B cell (primary cell): Measurements from ENCODE around the gene CACNA1A. TPM values are rescaled to one million over a fixed set of nuclear protein-coding genes. Genes with fewer than 3 reads are reported as not detected.

ENCODE experiments used
- ATAC-seq: fragments of 200-7000 bp; cut with Tn5 transposase; one replicate; pipeline ENCODE4 v1.10.0; 2021; ENCODE audit warnings: low read depth, mild to moderate bottlenecking, moderate number of reproducible peaks, moderate library complexity
- CTCF ChIA-PET: fragments of 350-600 bp; sonication (Branson Sonifier 250); formaldehyde crosslinking; loops from one replicate; lab custom pipeline; 2021; ENCODE audit warnings: antibody characterized with exemption, inconsistent platforms; lab: Charles Lee
- POLR2A ChIA-PET: fragments of 350-600 bp; sonication (Branson Sonifier 250); formaldehyde crosslinking; loops from one replicate; lab custom pipeline; 2021; ENCODE audit warnings: antibody characterized with exemption; lab: Charles Lee
- DNase-seq: peaks from one replicate; pipeline ENCODE4 v3.0.0; 2013
- H2AFZ ChIP-seq: 2 replicates; pipeline ENCODE4 v1.6.1; 2012; ENCODE audit warnings: mild to moderate bottlenecking, low read depth, low read length; ENCODE audit not compliant: insufficient read depth, poor library complexity, severe bottlenecking
- H3K27ac ChIP-seq, 2 donors: 1 replicate in 1 of 2; 2 replicates in 1 of 2; pipeline ENCODE4 v1.5.1; 2012 to 2013; ENCODE audit warnings: low read length in 2 of 2, mild to moderate bottlenecking in 2 of 2, moderate library complexity in 1 of 2
- H3K27me3 ChIP-seq, 4 experiments: fragments of 200-600 bp in 1 of 4; sonication (generic) in 1 of 4; replicated peaks in 1 of 4; 1 replicate in 2 of 4; 2 replicates in 2 of 4; pipeline versions ENCODE4 v1.6.1 to v1.7.0; 2013 to 2016; ENCODE audit warnings: low read length in 3 of 4, mild to moderate bottlenecking in 2 of 4, mixed read lengths in 1 of 4, moderate library complexity in 1 of 4; ENCODE audit not compliant: insufficient read depth in 4 of 4, control insufficient read depth in 3 of 4; ENCODE audit errors: control extremely low read depth in 1 of 4
- H3K36me3 ChIP-seq, 2 experiments: replicated peaks in 1 of 2; 1 replicate in 1 of 2; 2 replicates in 1 of 2; pipeline versions ENCODE4 v1.6.1 to v1.7.1; 2013; ENCODE audit warnings: low read length in 1 of 2; ENCODE audit not compliant: insufficient read depth in 2 of 2, control insufficient read depth in 1 of 2; ENCODE audit errors: control extremely low read depth in 1 of 2, extremely low read depth in 1 of 2
- H3K4me1 ChIP-seq, 2 donors: fragments of 200-600 bp in 1 of 2; sonication (generic) in 1 of 2; 1 replicate in 1 of 2; 2 replicates in 1 of 2; pipeline versions ENCODE4 v1.5.1 to v1.6.1; 2013 to 2017; ENCODE audit warnings: low read length in 2 of 2; ENCODE audit not compliant: control insufficient read depth in 2 of 2, insufficient read depth in 2 of 2
- H3K4me2 ChIP-seq: replicated peaks from 2 replicates; pipeline ENCODE3; 2012; ENCODE audit warnings: mild to moderate bottlenecking, low read depth, low read length; ENCODE audit not compliant: poor library complexity, severe bottlenecking
- H3K4me3 ChIP-seq, 5 experiments: fragments of 200-600 bp in 1 of 5; sonication (generic) in 1 of 5; 1 replicate in 3 of 5; 2 replicates in 2 of 5; pipeline versions ENCODE4 v1.5.1 to v1.7.0; 2011 to 2016; ENCODE audit warnings: low read length in 4 of 5, mild to moderate bottlenecking in 4 of 5, low read depth in 2 of 5, control low read depth in 1 of 5, moderate library complexity in 1 of 5; ENCODE audit not compliant: insufficient read depth in 1 of 5; ENCODE audit errors: control extremely low read depth in 1 of 5, extremely low read depth in 1 of 5
- H3K79me2 ChIP-seq: fragments of 200-600 bp; sonication (generic); one replicate; pipeline ENCODE4 v1.6.0; 2016; ENCODE audit warnings: low read length; ENCODE audit not compliant: control insufficient read depth, insufficient read depth
- H3K9ac ChIP-seq: fragments of 200-600 bp; sonication (generic); 2 replicates; pipeline ENCODE4 v1.6.1; 2017; ENCODE audit warnings: mild to moderate bottlenecking, low read length, moderate library complexity
- H3K9me3 ChIP-seq, 3 donors: one replicate each; pipeline versions ENCODE4 v1.6.1 to v1.7.1; 2013; ENCODE audit warnings: low read length in 2 of 3; ENCODE audit not compliant: control insufficient read depth in 2 of 3, insufficient read depth in 1 of 3; ENCODE audit errors: control extremely low read depth in 1 of 3
- H4K20me1 ChIP-seq: 2 replicates; pipeline ENCODE4 v1.6.0; 2012; ENCODE audit warnings: mild to moderate bottlenecking, low read length; ENCODE audit not compliant: insufficient read depth, control insufficient read depth, poor library complexity, severe bottlenecking
- H3K27ac Mint-ChIP-seq: one replicate; pipeline ENCODE4 v1.8.0; 2021; ENCODE audit warnings: mixed read lengths
- H3K27me3 Mint-ChIP-seq: one replicate; pipeline ENCODE4 v1.8.0; 2021; ENCODE audit warnings: mixed read lengths
- H3K4me1 Mint-ChIP-seq: one replicate; pipeline ENCODE4 v1.8.0; 2021; ENCODE audit warnings: mixed read lengths
- H3K4me3 Mint-ChIP-seq: one replicate; pipeline ENCODE4 v1.8.0; 2021; ENCODE audit warnings: mixed read lengths
- H3K9me3 Mint-ChIP-seq: one replicate; pipeline ENCODE4 v1.8.0; 2022; ENCODE audit warnings: mixed read lengths; ENCODE audit not compliant: insufficient read depth
- EZH2 ChIP-seq: IDR thresholded peaks from 2 replicates; pipeline ENCODE4 v1.6.1; 2012; ENCODE audit warnings: borderline replicate concordance, low read depth, mild to moderate bottlenecking, moderate library complexity, low read length; ENCODE audit not compliant: insufficient read depth, poor library complexity, severe bottlenecking
- WGBS: methylation state at CpG from one replicate; pipeline ENCODE4 v1.1.5; 2013; ENCODE audit warnings: missing lambda C conversion rate; ENCODE audit not compliant: insufficient coverage; 5-methylcytosine and 5-hydroxymethylcytosine counted together
- intact Hi-C: fragments of 100-400 bp; cut with micrococcal nuclease; formaldehyde crosslinking; loops from one replicate; pipeline ENCODE4 v1.10.0; 2022
- polyA plus RNA-seq: library from polyadenylated mRNA; depleted of rRNA; stranded (reverse); fragments of >200 nt; gene quantifications from 2 replicates; pipeline ENCODE4 v1.2.3, GENCODE V29; 2012
- total RNA-seq, 2 donors: library from RNA; stranded (reverse); fragments of 120-200 nt in 1 of 2; gene quantifications; 1 replicate in 1 of 2; 2 replicates in 1 of 2; pipeline versions ENCODE4 v1.2.3 to v1.2.4, GENCODE V29; 2013 to 2022
- TF ChIP-seq, protein P1 (sequence below): fragments of 200-600 bp; IDR thresholded peaks from one replicate; pipeline ENCODE4 v1.8.0; 2022; ENCODE audit warnings: antibody characterized with exemption, mild to moderate bottlenecking

The CACNA1A gene
- total and polyA plus RNA-seq, 2 donors (not counting 1 experiment from before 2014, with no cell fraction given): 1.2 to 1.3 TPM

- Histone ChIP-seq H3K4me3 (no peak overlapping the region), H3K36me3 (no peaks in the 10 kb centered on the region), H3K4me2 (no peak overlapping the region), H3K79me2 (no peaks in the 10 kb centered on the region), H2AFZ (no peak overlapping the region), H3K9me3 (peaks cover 0 to 12% (median 6%) of the 10 kb centered on the region in 3 donors), H3K9ac (no peak overlapping the region), H3K4me1 (peaks cover 4 to 6% of the 10 kb centered on the region in 2 donors), H3K27me3 (peaks cover 0 to 7% (median 0%) of the 10 kb centered on the region in 4 experiments), H3K27ac (no peak overlapping the region), H4K20me1 (no peaks in the 10 kb centered on the region)
- ChIA-PET POLR2A (no interaction called here), CTCF (interaction anchor here (1.1 to 1.5 kb wide), 2 partner anchors 19 to 140 kb away, joined by 3 to 4 read pairs; no protein-coding TSS in a partner anchor)
- DNase-seq (no peak), ATAC-seq (no peak)
- 7% methylated on average over 10 of the region's 10 CpGs for whole genome bisulfite sequencing
- H3K9me3 Mint-ChIP-seq: peaks cover 2% of the 10 kb centered on the region
- intact Hi-C loops: no loop called here
- no peak overlapping the region for H3K27ac Mint-ChIP-seq
- H3K4me3 Mint-ChIP-seq: no peak overlapping the region
- H3K4me1 Mint-ChIP-seq: peaks cover 8% of the 10 kb centered on the region
- no peak for TF ChIP-seq EZH2
- TF ChIP-seq, protein P1, sequence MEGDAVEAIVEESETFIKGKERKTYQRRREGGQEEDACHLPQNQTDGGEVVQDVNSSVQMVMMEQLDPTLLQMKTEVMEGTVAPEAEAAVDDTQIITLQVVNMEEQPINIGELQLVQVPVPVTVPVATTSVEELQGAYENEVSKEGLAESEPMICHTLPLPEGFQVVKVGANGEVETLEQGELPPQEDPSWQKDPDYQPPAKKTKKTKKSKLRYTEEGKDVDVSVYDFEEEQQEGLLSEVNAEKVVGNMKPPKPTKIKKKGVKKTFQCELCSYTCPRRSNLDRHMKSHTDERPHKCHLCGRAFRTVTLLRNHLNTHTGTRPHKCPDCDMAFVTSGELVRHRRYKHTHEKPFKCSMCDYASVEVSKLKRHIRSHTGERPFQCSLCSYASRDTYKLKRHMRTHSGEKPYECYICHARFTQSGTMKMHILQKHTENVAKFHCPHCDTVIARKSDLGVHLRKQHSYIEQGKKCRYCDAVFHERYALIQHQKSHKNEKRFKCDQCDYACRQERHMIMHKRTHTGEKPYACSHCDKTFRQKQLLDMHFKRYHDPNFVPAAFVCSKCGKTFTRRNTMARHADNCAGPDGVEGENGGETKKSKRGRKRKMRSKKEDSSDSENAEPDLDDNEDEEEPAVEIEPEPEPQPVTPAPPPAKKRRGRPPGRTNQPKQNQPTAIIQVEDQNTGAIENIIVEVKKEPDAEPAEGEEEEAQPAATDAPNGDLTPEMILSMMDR: no peak
- peaks cover 21% of the 10 kb centered on the region for H3K27me3 Mint-ChIP-seq
These were observed 89.2 kb downstream of the CACNA1A start for GRCh38 chr19:13417054-13417453.

GRCh38 chr19:13411899-13412298 lies 94.4 kb downstream of the CACNA1A start:
- Mint-ChIP-seq H3K4me3 (no peak overlapping the region), H3K27me3 (peaks cover 23% of the 10 kb centered on the region), H3K9me3 (peaks cover 3% of the 10 kb centered on the region), H3K4me1 (peaks cover under 1% of the 10 kb centered on the region), H3K27ac (no peak overlapping the region)
- no peaks in the 10 kb centered on the region for H3K79me2 ChIP-seq
- intact Hi-C loops: no loop called here
- ChIA-PET CTCF (no interaction called here), POLR2A (no interaction called here)
- no peaks in the 10 kb centered on the region for H4K20me1 ChIP-seq
- no peak overlapping the region for H3K4me3 ChIP-seq
- DNase-seq (no peak), ATAC-seq (no peak)
- H3K4me2 ChIP-seq: no peak overlapping the region
- peaks cover 0 to 13% (median 2%) of the 10 kb centered on the region in 3 donors for H3K9me3 ChIP-seq
- no peak overlapping the region for H3K9ac ChIP-seq
- TF ChIP-seq, protein P1: no peak
- no peak for TF ChIP-seq EZH2
- peaks cover 1 to 3% of the 10 kb centered on the region in 2 donors for H3K4me1 ChIP-seq
- H2AFZ ChIP-seq: no peak overlapping the region
- no peak overlapping the region for H3K27ac ChIP-seq
- no peaks in the 10 kb centered on the region for H3K36me3 ChIP-seq
- H3K27me3 ChIP-seq: peaks cover 0 to 7% (median 0%) of the 10 kb centered on the region in 4 experiments
- WGBS: 84% methylated on average over 2 of the region's 6 CpGs
